ENCODE data around the gene ARHGDIB.

DNA sequence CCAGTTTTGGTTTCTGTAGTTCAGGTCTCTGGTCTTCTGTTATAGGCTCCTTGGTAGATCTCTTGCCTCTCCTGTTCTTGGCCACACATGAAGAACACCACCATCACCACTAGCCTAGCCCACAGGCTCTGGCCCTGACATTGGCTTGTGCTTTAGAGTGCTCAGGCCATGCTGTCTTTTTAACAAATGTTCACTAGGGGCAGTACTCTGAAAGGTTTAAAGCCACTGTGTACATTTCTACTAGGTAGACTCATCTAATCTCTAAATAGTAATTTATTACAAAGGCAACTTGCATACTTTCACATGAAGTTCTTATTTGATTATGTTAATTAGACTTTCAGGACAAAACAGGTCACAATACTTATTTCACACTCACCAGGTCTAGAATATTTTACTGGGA lies 49.8 kb upstream of the ARHGDIB start:
- TF ChIP-seq, protein P1, sequence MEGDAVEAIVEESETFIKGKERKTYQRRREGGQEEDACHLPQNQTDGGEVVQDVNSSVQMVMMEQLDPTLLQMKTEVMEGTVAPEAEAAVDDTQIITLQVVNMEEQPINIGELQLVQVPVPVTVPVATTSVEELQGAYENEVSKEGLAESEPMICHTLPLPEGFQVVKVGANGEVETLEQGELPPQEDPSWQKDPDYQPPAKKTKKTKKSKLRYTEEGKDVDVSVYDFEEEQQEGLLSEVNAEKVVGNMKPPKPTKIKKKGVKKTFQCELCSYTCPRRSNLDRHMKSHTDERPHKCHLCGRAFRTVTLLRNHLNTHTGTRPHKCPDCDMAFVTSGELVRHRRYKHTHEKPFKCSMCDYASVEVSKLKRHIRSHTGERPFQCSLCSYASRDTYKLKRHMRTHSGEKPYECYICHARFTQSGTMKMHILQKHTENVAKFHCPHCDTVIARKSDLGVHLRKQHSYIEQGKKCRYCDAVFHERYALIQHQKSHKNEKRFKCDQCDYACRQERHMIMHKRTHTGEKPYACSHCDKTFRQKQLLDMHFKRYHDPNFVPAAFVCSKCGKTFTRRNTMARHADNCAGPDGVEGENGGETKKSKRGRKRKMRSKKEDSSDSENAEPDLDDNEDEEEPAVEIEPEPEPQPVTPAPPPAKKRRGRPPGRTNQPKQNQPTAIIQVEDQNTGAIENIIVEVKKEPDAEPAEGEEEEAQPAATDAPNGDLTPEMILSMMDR (IDR thresholded peaks at IDR 0.05): peak in 1 of 4 experiments; percentile 8
- no peak for TF ChIP-seq POLR2AphosphoS5 (IDR thresholded peaks at IDR 0.05)
- TF ChIP-seq POLR2A (IDR thresholded peaks at IDR 0.05): no peak
